T-helper 22 cell (primary cell): ENCODE data around the gene CARHSP1.
"Not testable (repeated sequence)": the region's sequence is repeated elsewhere in the genome, so short reads cannot be mapped to it uniquely, and the experiment has no call there.

Experiments
- DNase-seq: peaks from one replicate; pipeline ENCODE4 v3.0.0-alpha.2; 2020; ENCODE audit warnings: low read depth

CARHSP1 gene

GRCh38 chr16:8872071-8872470, 3.3 kb upstream of the CARHSP1 start:
- no peak for DNase-seq

DNA sequence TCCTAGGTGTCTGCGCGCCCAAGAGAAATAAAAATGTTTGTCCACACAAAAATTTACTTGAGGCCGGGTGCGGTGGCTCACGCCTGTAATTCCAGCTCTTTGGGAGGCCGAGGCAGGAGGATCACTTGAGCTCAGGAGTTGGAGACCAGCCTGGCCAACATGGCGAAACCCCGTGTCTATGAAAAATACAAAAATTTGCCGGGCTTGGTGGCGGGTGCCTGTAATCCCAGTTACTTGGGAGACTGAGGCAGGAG, 1.1 kb upstream of the CARHSP1 start:
- DNase-seq = not testable (repeated sequence)

DNA sequence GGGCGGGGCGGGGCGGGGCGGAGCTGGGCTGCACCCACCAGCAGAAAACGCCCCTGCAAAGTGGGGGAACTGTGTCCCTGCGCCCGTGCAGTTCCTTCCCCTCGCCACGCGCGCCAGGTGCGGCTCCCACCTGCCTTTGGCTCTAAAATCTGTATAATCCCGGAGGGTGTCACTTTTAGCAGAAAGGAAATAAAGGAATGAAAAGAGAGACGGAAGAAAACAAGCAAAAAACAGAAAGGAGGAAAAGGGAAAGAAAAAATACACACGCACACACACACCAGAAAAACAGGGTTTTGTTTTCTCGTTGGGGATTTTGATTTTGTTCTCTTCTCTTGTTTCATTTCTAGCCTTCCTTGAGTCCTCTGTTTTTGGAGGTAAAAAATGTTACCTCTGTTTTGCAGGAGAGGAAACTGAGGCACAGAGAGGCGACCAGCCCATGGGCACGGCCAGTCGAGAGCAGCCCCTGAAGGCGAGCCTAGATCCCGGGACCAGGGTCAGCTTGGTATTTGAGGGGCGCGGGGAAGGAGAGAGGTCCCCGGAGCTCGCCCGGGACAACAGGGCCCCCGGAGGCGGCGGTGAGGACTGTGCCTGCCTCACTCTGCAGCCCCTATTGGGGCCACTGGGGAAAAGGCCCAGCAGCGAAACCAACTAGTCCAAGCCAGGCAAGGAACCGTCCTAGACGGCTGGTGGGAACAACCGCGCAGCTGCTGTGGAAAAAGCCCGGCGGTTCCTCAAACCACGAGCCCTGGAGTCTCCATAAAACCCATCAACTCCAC, 594 bp upstream of the CARHSP1 start:
- DNase-seq = no peak

DNA sequence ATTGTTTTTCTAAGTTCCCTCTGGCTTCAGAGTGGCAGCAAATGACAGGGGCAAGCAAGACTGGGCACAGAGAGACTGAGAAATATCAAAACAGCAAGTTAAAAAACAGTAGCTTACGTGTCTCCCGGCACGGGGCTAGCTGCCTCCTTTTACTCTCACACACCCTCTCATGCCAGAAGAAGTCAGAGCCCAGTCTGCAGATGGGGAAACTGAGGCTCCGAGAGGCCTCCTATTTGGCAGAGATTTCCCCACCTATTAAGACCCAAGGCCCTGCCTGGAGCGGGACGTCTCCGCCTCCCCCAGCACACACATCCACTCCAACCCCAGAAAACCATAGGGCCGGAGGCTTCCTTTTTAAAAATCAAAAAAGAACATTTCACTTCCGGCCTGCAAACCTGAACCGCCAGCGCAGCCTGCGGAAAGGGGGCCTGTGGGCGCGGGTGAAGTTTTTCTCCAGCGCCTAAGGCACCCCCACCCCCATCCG, 832 bp downstream of the CARHSP1 start:
- DNase-seq = no peak

DNA sequence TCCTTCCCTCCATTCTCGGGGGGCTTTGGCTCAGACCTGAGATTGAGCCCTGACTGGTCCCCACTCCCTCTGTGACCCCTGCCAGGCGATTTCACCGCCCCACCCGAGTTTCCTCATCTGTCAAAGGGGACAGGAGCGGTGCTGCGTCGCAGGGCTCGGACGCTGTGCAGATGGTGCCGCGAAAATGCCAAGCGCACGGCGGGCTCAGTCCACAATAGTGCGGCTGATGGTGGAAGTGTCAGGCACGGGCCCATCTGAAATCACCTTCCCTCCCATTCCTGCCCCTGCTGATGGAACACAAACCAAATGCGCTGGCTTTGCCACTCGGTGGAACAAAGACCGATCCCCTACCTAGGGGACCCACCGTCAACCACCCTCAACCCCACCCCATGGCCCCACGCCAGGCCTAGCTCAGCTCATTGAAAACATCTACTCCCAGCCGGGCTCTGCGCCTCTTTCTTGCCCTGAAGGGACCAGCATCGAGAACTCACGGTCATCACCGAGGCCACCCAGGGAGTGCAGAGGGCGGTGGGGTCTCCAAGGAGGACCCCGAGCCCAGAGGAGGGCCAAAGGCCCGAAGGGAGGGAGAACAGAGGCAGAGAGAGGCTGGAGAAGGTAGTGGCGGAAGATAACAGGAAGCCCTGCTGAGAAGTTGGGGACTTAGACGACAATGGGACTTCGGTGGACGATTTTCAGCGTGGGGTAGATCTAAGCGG, 1.4 kb downstream of the CARHSP1 start:
- DNase-seq = no peak

- no peak for DNase-seq
These were observed 2.0 kb downstream of the CARHSP1 start for GRCh38 chr16:8866884-8867215.

DNA sequence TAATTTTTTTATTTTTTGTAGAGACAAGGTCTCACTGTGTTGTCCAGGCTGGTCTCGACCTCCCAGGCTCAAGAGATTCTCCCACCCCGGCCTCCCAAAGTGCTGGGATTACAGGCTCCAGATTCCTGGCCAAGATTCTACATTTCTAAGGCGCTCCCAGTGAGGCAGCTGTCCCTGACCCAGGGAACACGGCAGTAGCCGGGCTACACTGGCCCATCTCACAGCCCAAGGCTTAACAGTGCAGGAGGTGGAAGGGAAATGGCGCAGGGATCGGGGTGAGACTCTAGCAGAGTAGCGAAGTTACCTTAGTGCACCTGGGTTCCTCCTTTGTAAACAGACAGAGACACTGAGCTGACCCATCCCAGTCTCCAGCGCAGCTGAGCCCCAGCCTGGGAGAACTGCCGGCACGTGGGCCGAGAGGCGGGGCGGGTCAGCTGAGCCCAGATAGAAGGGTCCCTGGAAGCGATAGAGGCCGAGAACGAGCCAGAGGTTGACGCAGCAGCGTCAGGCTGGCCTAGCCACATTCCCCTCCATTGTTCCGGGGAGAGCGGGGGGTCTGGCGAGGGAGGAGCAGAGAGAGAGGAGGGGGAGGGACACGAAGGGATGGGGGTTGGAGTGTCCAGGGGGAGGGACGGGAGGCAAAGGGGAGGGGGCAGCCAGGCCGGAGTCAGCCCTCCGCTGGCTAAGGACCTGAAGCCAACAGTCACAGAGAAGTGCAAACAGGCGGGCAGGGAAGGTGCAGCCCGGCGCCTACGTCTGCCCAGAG, 2.5 kb downstream of the CARHSP1 start:
- DNase-seq = no peak

DNA sequence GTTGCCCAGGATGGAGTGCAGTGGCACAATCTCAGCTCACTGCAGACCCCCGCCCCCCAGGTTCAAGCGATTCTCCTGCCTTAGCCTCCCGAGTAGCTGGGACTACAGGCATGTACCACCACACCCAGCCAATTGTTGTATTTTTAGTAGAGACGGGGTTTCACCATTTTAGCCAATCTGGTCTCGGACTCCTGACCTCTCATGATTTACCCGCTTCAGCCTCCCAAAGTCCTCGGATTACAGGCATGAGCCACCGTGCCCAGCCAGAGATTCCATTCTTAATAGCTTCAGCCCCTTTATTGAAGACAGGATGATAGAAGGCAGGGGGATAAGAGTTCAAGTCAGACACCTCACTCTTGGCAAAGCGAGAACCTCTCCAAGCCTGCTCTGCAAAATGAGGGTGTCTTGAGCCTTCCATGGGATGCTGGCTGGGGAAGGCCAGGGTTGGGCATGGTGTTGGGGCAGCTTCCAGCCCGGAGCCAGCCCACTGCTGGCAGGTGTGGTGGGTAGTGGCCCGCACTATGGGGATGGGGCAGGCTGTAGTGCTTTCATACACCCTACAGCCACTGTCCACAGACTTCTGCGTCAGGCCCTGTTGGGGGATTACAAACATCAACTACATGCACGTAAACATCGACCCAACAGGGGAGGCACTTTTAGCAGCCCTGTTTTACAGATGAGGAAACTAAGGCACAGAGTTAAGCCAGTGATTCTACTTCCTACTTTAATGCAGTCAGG, 3.5 kb downstream of the CARHSP1 start:
- DNase-seq = no peak

- DNase-seq = no peak
These were observed 4.2 kb downstream of the CARHSP1 start for GRCh38 chr16:8864480-8865110.

- no peak for DNase-seq
These were observed 5.0 kb downstream of the CARHSP1 start for GRCh38 chr16:8863594-8864424.

DNA sequence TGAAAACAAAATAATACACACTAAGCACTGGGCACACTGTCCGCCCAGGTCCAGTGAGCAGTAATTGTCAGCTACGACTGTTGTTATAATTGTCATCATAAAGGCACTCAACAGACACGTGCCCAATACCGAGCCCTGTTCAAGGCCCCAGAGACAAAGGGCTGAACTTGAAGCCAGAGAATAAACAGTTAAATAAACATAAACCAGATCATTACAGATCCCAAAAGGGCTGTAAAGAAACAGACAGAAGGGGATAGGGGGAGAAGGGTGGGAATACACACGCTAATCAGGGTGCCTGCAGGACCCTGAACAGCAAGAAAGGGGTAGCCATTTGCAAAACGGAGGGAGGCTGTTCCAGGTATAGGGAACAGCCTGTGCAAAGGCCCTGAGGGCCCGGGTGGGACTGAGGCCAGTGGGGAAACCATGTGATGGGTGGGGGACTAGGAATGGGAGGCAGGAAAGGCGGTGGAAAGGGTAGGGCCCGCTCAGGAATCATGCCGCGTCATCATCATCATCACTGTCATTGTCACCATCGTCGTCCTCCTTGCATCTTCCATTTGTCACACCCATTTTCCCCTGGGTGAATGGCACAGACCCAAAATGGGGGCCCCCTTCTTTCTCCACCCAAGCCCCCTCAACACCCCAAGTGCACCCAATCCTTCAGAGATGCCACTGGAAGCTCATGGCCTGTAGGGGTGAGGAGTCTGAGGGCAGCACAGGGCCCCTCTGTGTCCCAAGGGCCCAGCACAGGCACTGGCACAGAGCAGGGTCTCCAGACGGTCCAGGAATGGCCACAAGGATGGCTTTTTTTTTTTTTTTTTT, 6.3 kb downstream of the CARHSP1 start:
- no peak for DNase-seq

DNA sequence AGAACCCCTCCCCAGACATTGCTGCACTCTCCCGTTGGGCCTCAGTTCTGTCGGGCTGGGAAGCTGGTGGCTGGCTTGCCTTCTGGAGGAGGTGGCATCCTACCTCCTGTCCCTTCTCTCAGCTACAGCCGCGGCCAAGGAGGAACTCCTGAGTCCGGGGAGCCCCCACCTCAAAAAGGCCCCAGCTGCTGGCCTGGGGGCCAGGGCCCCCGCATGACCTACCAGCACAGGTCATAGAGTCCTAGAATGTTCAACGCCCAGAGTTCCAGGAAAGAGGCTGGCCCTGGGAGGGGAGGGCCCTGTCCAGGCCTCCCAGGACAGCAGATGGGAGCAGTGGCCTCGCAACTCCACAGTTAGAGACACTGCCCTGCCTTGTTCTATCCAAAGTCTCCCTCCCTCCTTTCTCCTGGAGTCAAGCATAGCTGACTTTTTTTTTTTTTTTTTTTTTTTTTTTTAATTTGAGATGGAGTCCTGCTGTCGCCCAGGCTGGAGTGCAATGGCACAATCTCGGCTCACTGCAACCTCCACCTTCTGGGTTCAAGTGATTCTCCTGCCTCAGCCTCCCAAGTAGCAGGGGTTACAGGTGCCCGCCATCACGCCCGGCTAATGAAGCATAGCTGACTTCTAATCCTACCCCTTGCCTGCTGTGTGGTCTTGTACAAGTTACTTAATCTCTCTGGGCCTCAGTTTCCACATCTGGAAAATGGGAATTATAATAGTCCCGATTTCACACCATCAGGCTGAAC, 7.1 kb downstream of the CARHSP1 start:
- DNase-seq = no peak

- no peak for DNase-seq
These were observed 8.6 kb downstream of the CARHSP1 start for GRCh38 chr16:8859913-8860881.

DNA sequence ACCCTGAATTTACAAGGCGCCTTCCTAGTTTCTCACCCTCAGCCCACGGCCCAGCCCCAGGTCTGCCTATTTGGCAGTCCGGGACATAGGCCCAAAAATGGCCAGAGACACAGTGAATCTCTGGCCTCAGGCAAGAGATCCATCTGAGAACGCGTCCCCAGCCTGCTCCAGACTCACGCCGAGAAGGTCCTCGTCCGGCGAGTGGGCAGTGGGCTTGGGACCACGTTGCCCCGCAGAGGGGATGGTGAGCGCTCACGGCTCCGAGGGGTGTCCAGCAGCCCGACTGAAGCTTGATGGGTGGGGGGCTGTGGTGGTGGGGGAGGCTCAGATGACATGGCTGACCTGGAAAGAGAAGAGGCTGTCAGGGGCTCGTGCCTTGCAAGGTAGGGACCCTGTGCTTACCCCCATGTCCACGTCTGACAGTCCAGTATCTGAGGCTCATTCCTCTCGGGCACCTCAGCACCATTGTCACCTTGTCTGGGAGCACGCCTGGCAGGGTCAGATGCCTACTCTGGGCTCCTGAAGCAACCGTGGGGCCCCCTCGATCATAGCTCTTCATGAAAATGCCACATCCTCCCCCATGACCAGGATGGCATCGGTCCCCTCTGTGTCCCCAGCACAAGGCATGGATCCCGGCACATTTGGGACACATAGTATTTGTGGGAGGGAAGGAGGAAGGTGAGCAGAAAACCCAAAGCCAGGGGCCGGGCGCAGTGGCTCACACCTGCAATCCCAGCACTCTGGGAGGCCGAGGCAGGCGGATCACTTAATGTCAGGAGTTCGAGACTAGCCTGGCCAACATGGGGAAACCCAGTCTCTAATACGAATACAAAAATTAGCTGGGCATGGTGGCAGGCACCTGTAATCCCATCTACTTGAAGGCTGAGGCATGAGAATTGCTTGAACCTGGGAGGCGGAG, 9.6 kb downstream of the CARHSP1 start:
- DNase-seq = no peak

- DNase-seq = no peak
These were observed 12.8 kb downstream of the CARHSP1 start for GRCh38 chr16:8855972-8856371.

DNA sequence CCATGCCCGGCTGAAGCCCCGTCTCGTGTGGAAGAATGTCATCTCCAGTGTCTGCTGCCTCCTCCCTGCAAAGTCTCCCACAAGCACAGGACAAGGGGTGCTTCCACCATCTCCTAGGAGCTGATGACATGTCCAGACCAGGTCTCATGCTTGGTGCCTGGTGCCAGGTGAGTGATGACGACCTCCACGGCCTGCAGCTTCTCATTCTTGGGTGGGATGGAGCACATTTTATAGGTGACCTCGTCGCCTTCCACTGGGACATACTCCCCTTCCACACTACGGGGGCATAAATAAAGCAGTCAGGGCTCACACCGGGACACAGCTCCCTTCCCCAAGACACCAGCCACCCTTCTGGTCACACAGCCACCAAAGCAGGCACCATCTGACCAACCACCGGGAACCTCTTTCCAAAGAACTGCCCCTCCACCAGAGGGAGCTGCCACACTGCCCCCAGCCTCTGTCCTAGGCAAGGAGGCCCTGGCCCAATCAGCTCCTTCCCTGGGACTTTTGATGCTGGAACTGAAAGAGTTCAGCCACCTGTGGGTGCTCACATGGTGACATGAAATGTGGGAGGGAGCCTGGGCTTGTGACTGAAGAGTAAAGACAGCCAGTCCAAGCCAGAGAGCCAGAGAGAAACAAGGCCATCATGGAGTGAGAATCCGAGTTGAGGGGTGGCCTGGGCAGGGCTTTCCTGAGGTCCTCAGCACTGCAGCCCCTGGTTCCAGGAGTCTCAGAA, 13.6 kb downstream of the CARHSP1 start:
- no peak for DNase-seq
